Measurements from ENCODE around the gene TYMS.

Gene TYMS

GRCh38 chr18:711657-712400 lies 54.4 kb downstream of the TYMS start:
- TF ChIP-seq NFIC (IDR thresholded peaks at IDR 0.05): 0 out of 2 replicates have a peak, but pooled peaks have one; percentile 29
- TF ChIP-seq MAX (IDR thresholded peaks at IDR 0.05): peak; percentile 58; the same call in 1 of the 2 replicates
- peak; percentile 64 for TF ChIP-seq USF1 (IDR thresholded peaks at IDR 0.05)
- TF ChIP-seq EGR1 (IDR thresholded peaks at IDR 0.05): no peak
- 0 out of 2 replicates have a peak, but pooled peaks have one; percentile 40 for TF ChIP-seq CREB1 (IDR thresholded peaks at IDR 0.05; ENCODE audit: low read depth)
- no peak for TF ChIP-seq EP300 (IDR thresholded peaks at IDR 0.05; ENCODE audit: borderline replicate concordance)
- peak; percentile 51; the same call in 1 of the 2 replicates for TF ChIP-seq TCF12 (IDR thresholded peaks at IDR 0.05; ENCODE audit: low read depth)
- TF ChIP-seq TEAD4 (IDR thresholded peaks at IDR 0.05): no peak
- peak; percentile 12; the same call in 1 of the 2 replicates for TF ChIP-seq TAF1 (IDR thresholded peaks at IDR 0.05; ENCODE audit: low read depth)
- no peak for TF ChIP-seq YY1 (IDR thresholded peaks at IDR 0.05; ENCODE audit: low read depth)
- no peak for TF ChIP-seq REST (IDR thresholded peaks at IDR 0.05; ENCODE audit: low read depth)
- no peak for TF ChIP-seq RAD21 (IDR thresholded peaks at IDR 0.05; ENCODE audit: low read depth)
- no peak; the same call in 1 of the 2 replicates for TF ChIP-seq ZBTB7A (IDR thresholded peaks at IDR 0.05; ENCODE audit: low read depth)
- no peak for TF ChIP-seq CEBPB (IDR thresholded peaks at IDR 0.05)
- no peak for TF ChIP-seq FOXM1 (IDR thresholded peaks at IDR 0.05; ENCODE audit: borderline replicate concordance, low read depth)

- TF ChIP-seq FOXM1 (IDR thresholded peaks at IDR 0.05; ENCODE audit: borderline replicate concordance, low read depth) (no peak), USF1 (IDR thresholded peaks at IDR 0.05) (0 out of 2 replicates have a peak, but pooled peaks have one; percentile 18), EP300 (IDR thresholded peaks at IDR 0.05; ENCODE audit: borderline replicate concordance) (no peak), ZBTB7A (IDR thresholded peaks at IDR 0.05; ENCODE audit: low read depth) (no peak), MAX (IDR thresholded peaks at IDR 0.05) (peak; percentile 79), TCF12 (IDR thresholded peaks at IDR 0.05; ENCODE audit: low read depth) (no peak), CEBPB (IDR thresholded peaks at IDR 0.05) (no peak), REST (IDR thresholded peaks at IDR 0.05; ENCODE audit: low read depth) (no peak), RAD21 (IDR thresholded peaks at IDR 0.05; ENCODE audit: low read depth) (peak; percentile 42; the same call in 1 of the 2 replicates), TEAD4 (IDR thresholded peaks at IDR 0.05) (no peak), CREB1 (IDR thresholded peaks at IDR 0.05; ENCODE audit: low read depth) (no peak), NFIC (IDR thresholded peaks at IDR 0.05) (no peak), YY1 (IDR thresholded peaks at IDR 0.05; ENCODE audit: low read depth) (peak; percentile 89), TAF1 (IDR thresholded peaks at IDR 0.05; ENCODE audit: low read depth) (peak; percentile 58), EGR1 (IDR thresholded peaks at IDR 0.05) (0 out of 2 replicates have a peak, but pooled peaks have one; percentile 36)
These were observed 55.1 kb downstream of the TYMS start, which contains the start of gene ENOSF1 for GRCh38 chr18:712401-713134. TSS of gene ENOSF1 (minus strand) at chr18:712630. CDS start at chr18:712587, 43 bp downstream.

- no peak for TF ChIP-seq FOXM1 (IDR thresholded peaks at IDR 0.05; ENCODE audit: borderline replicate concordance, low read depth)
- TF ChIP-seq MAX (IDR thresholded peaks at IDR 0.05): no peak
- TF ChIP-seq USF1 (IDR thresholded peaks at IDR 0.05): no peak
- no peak for TF ChIP-seq EP300 (IDR thresholded peaks at IDR 0.05; ENCODE audit: borderline replicate concordance)
- TF ChIP-seq EGR1 (IDR thresholded peaks at IDR 0.05): no peak
- TF ChIP-seq CREB1 (IDR thresholded peaks at IDR 0.05; ENCODE audit: low read depth): no peak
- TF ChIP-seq NFIC (IDR thresholded peaks at IDR 0.05): no peak
- TF ChIP-seq RAD21 (IDR thresholded peaks at IDR 0.05; ENCODE audit: low read depth): no peak
These were observed 55.7 kb downstream of the TYMS start for GRCh38 chr18:713135-713490.

- no peak for TF ChIP-seq REST (IDR thresholded peaks at IDR 0.05; ENCODE audit: low read depth)
- no peak for TF ChIP-seq NFIC (IDR thresholded peaks at IDR 0.05)
- TF ChIP-seq USF1 (IDR thresholded peaks at IDR 0.05): no peak
- no peak for TF ChIP-seq FOXM1 (IDR thresholded peaks at IDR 0.05; ENCODE audit: borderline replicate concordance, low read depth)
- no peak for TF ChIP-seq ZBTB7A (IDR thresholded peaks at IDR 0.05; ENCODE audit: low read depth)
- no peak for TF ChIP-seq TEAD4 (IDR thresholded peaks at IDR 0.05)
- no peak for TF ChIP-seq RAD21 (IDR thresholded peaks at IDR 0.05; ENCODE audit: low read depth)
- TF ChIP-seq EP300 (IDR thresholded peaks at IDR 0.05; ENCODE audit: borderline replicate concordance): no peak
- TF ChIP-seq CEBPB (IDR thresholded peaks at IDR 0.05): no peak
- TF ChIP-seq YY1 (IDR thresholded peaks at IDR 0.05; ENCODE audit: low read depth): no peak
- TF ChIP-seq EGR1 (IDR thresholded peaks at IDR 0.05): no peak
These were observed 58.2 kb downstream of the TYMS start for GRCh38 chr18:715626-716025.
